ENCODE data around the gene PIM3. TPM values are rescaled to one million over a fixed set of nuclear protein-coding genes. Genes with fewer than 3 reads are reported as not detected.

PIM3 gene
- total RNA-seq, 2 experiments from 2014 or later = 60.1 to 62.3 TPM

DNA sequence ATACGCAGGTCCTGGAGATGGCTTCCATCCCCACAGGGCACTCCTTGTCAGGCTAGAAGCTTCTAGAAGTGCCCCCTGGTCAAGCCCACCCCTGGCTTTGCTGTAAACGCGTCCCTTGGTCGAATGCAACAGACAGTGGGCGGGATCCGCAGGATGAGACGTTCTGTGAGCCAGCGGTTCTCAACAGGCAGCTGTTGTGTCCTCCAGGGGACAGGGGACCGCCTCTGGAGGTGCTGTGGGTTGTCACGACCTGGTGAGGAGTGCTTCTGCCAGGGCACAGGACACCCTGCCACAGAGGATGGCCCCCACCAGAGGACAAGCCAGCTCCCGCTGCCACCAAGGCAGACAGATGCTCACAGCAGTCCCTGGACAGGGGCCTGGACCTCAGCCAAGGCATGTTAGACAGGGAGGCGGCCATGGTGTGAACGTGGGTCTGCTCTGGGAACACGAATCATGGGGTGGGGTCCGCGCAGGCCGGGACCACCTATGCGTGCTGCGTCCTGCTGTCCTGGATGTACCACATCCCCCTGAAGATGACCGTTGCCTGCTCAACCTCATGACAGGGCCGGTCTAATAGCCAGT is 30.5 kb upstream of the PIM3 start:
- CTCF ChIA-PET = interaction anchor here (1.2 to 5.2 kb wide), 7 partner anchors 33 to 150 kb away, joined by 3 to 58 read pairs (median 4); no protein-coding TSS in a partner anchor
- Mint-ChIP-seq H3K27me3 (no peaks in the 10 kb centered on the region), H3K4me1 (peaks cover 56% of the 10 kb centered on the region), H3K9me3 (no peaks in the 10 kb centered on the region), H3K27ac (no peak overlapping the region), H3K36me3 (ENCODE audit: low read depth) (peaks cover 6% of the 10 kb centered on the region), H3K4me3 (no peak overlapping the region)
- POLR2A ChIA-PET = interaction anchor here (1.6 to 2.3 kb wide), 2 partner anchors 101 to 163 kb away, joined by 4 to 21 read pairs; no protein-coding TSS in a partner anchor
- DNase-seq = no peak

DNA sequence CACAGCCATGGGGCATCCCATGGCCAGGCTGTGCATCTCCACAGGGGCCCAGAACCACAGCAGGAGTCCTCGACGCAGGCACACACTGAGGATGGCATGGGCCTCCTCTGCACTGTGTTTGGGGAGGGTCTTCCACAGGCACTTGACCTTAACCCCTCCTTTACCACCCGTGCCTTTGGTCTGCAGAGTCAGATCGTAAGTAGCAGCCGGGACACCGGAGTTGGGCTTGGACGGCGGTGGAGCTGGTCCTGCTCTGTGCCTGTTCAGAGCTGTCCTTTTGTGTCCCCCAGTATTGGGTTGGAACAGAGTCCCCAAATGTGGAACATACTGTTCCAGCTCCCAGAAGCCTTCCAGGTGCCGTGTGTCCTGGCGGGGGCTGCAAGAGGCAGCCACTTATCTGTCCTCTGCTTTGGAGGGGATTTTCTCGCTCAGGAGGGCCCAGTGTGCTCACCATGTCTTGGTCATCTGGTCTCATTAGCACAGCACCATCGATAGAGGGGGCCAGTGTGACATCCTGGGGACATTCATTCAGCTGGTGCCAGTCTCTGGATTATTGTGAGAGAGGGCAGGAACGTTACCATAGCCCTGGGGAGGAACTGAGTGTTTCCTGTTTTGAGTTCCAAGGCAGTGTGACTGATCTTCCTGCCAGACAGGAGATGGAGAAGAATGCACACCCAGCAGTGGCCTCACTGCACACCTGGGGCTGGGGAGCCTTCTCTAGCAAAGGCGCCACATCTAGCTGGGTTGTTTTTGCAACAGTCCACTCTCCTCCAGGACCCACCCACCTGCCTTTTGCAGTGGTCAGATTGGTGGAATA is 29.8 kb upstream of the PIM3 start:
- peak; percentile 58 for DNase-seq
- no peaks in the 10 kb centered on the region for H3K27me3 Mint-ChIP-seq

DNA sequence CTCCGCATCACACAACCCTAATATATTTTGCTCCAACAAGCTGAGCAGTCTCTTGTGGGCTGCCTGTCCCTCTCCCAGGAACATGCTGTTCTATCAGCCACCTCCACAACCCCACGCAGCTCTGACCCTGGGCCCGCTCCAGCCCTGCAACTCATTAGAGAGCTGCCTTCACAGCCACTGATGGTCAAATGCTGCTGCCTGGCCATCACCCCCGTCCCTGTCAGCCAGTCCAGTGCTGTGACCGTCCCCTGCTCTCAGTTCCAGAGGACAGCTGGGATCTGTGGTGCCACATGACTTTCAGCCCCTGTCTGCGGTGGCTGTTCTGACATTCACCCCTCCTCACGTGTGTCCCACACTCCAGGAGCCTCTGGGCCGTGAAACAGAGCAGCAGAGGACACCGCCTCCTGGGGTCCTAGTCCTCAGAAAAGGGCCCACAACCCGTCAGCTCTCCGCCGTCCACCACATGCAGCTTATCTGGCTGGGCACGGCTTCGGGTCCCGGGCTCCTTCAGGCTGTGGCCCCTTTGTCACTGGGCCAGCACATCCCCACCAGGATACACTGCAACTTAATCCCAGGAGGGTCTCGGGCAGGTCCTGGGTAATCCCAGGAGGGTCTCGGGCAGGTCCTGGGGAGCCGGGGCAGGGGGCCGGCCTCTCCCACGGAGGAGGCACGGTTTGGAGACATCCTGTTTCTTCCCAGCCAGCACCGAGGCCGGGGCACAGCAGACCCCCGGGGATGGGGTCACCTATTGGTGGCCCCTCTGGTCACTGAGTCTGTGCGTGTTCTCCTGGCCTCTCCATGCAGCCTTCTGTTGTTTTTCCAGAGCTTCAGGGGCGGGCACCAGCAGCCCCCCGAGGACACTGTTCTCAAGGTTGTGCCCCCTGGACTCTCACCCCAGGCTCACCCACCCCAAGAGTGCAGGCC is 27.1 kb upstream of the PIM3 start:
- H3K4me1 Mint-ChIP-seq = peaks cover 40% of the 10 kb centered on the region
- no peaks in the 10 kb centered on the region for H3K9me3 Mint-ChIP-seq
- H3K4me3 Mint-ChIP-seq = peak overlapping the region; percentile 59
- no peaks in the 10 kb centered on the region for H3K27me3 Mint-ChIP-seq
- no peak for DNase-seq
- ChIA-PET CTCF (interaction anchor here (0.6 to 5.2 kb wide), 5 partner anchors 94 to 309 kb away, joined by 3 to 58 read pairs (median 3); no protein-coding TSS in a partner anchor), POLR2A (interaction anchor here (0.6 to 2.8 kb wide), 14 partner anchors 8 to 257 kb away, joined by 3 to 14 read pairs (median 4); partner anchors contain the start of genes ALG12, CRELD2 and PIM3)
- H3K36me3 Mint-ChIP-seq (ENCODE audit: low read depth) = no peaks in the 10 kb centered on the region
- H3K27ac Mint-ChIP-seq = peak overlapping the region; percentile 77

More for the DNA sequence above, 29.8 kb upstream of the PIM3 start:
- peaks cover 49% of the 10 kb centered on the region for H3K4me1 Mint-ChIP-seq
- no peak overlapping the region for H3K4me3 Mint-ChIP-seq
- ChIA-PET POLR2A (interaction anchor here (0.8 to 2.3 kb wide), 6 partner anchors 13 to 260 kb away, joined by 3 to 21 read pairs (median 4); partner anchors contain the start of genes ALG12, CRELD2 and PIM3), CTCF (interaction anchor here (0.7 to 5.2 kb wide), 11 partner anchors 9 to 163 kb away, joined by 3 to 58 read pairs (median 3); no protein-coding TSS in a partner anchor)
- H3K9me3 Mint-ChIP-seq = no peaks in the 10 kb centered on the region
- H3K27ac Mint-ChIP-seq = peak overlapping the region; percentile 37
- peaks cover 4% of the 10 kb centered on the region for H3K36me3 Mint-ChIP-seq (ENCODE audit: low read depth)

DNA sequence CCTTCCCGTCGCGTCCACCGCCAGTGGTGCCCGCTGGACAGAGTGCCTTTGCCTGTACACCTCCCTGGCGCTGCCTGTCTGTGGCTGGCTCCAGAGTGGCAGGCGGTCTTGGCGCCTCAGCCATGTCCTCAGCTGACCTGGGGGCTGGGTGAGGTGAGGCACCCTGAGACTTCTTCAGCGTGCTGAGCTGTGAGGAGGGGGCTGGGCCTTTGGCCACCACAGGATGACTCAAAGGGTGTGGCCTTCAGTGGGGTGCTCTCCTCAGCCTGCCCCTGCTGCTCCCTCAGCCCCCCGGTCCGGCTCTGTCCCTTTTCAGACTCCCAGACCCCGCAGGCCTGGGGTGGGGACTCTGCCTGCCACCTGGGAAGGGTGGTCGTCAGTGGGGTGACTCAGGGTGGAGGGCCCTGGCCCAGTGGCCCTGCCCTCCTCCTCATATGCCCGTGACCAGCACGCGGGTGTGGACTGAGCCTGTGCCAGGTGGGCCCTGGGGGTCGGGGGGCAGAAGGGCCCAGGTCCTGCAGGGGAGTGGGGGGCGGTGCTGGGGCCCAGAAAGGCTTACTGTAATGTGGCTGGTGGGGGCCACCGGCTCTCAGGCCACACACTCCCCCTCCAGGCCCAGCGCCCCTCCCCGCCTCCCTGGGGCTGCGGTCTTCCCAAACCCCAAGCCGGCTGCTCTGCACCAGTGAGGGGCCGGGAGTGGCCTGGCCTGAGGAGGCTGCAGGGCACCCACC is 26.2 kb upstream of the PIM3 start:
- Mint-ChIP-seq H3K9me3 (no peaks in the 10 kb centered on the region), H3K4me1 (peaks cover 42% of the 10 kb centered on the region), H3K27me3 (no peaks in the 10 kb centered on the region), H3K27ac (peak overlapping the region; percentile 68), H3K4me3 (peak overlapping the region; percentile 59), H3K36me3 (ENCODE audit: low read depth) (no peaks in the 10 kb centered on the region)
- ChIA-PET CTCF (interaction anchor here (0.6 to 5.2 kb wide), 3 partner anchors 96 to 308 kb away, joined by 3 to 58 read pairs (median 3); no protein-coding TSS in a partner anchor), POLR2A (interaction anchor here (0.6 to 2.8 kb wide), 9 partner anchors 9 to 108 kb away, joined by 3 to 14 read pairs (median 3); partner anchors contain the start of gene PIM3)
- peak; percentile 53 for DNase-seq

DNA sequence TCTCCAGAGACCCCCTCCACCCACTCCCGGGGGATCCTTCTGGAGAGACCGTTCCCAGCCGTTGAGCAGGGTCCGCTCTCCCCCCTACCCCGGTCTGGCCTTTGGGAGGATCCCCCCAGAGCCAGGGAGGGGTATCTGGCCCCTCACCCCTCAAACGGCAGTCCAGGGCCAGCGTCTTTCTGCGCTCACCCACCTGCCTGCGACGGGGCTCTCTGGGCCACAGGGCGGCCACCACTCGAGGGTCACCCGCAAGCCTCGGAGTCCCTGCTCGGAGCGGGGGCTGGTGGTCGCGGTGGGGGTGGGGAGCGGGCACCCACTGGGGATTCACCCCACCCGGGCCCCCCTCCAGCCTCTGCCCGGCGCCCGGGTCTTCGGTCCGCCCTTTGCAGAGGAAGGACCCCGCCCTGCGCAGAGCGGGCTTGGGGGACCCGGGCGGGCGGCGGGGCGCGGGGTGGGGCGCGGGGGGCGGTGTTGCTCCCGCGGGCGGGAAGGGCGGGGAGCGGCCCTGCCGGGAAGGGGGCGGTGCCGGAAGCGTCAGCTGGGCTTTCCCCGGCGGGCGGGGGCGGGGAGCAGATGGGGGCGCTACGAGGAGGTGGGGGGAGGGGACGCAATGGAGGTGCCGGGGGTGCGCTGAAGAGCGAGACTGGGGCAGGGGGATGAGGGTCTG is 25.5 kb upstream of the PIM3 start:
- peak overlapping the region; percentile 59 for H3K4me3 Mint-ChIP-seq
- H3K9me3 Mint-ChIP-seq = no peaks in the 10 kb centered on the region
- H3K4me1 Mint-ChIP-seq = peaks cover 44% of the 10 kb centered on the region
- no peaks in the 10 kb centered on the region for H3K36me3 Mint-ChIP-seq (ENCODE audit: low read depth)
- POLR2A ChIA-PET = interaction anchor here (1.0 to 3.2 kb wide), 3 partner anchors 9 to 32 kb away, joined by 5 to 55 read pairs (median 14); partner anchors contain the start of gene PIM3
- CTCF ChIA-PET = no interaction called here
- no peaks in the 10 kb centered on the region for H3K27me3 Mint-ChIP-seq
- peak overlapping the region; percentile 68 for H3K27ac Mint-ChIP-seq
- DNase-seq = peak; percentile 90

DNA sequence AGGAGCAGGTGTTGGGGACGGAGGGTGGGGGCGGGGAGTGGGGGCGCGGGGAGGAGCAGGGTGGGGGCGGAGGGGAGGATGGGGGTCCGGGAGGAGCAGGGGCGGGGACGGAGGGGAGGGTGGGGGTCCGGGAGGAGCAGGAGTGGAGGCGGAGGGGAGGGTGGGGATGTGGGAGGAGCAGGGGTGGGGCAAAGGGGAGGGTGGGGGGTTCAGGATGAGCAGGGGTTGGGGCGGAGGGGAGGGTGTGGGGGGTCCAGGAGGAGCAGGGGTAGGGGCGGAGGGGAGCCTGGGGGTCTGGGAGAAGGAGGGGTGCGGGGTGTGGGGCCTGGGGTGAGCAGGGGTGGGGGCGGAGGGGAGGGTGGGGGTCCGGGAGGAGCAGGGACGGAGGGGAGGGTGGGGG is 25.0 kb upstream of the PIM3 start:
- Mint-ChIP-seq H3K36me3 (ENCODE audit: low read depth) (no peaks in the 10 kb centered on the region), H3K4me1 (peaks cover 41% of the 10 kb centered on the region), H3K27me3 (no peaks in the 10 kb centered on the region), H3K27ac (no peak overlapping the region), H3K4me3 (peak overlapping the region; percentile 59), H3K9me3 (no peaks in the 10 kb centered on the region)
- ChIA-PET POLR2A (interaction anchor here (0.6 to 3.2 kb wide), 18 partner anchors 8 to 309 kb away, joined by 3 to 55 read pairs (median 5); partner anchors contain the start of genes ALG12, CRELD2 and PIM3), CTCF (interaction anchor here (0.6 to 1.7 kb wide), 3 partner anchors 10 to 95 kb away, joined by 3 to 6 read pairs (median 5); no protein-coding TSS in a partner anchor)
- DNase-seq = peak; percentile 47

GRCh38 chr22:49936018-49936972 is 24.3 kb upstream of the PIM3 start:
- peak overlapping the region; percentile 59 for H3K4me3 Mint-ChIP-seq
- no peaks in the 10 kb centered on the region for H3K36me3 Mint-ChIP-seq (ENCODE audit: low read depth)
- ChIA-PET CTCF (interaction anchor here (0.6 to 1.7 kb wide), 5 partner anchors 11 to 146 kb away, joined by 3 to 6 read pairs (median 3); no protein-coding TSS in a partner anchor), POLR2A (interaction anchor here (0.6 to 3.2 kb wide), 17 partner anchors 9 to 308 kb away, joined by 3 to 55 read pairs (median 5); partner anchors contain the start of genes ALG12, CRELD2 and PIM3)
- peak overlapping the region; percentile 79 for H3K27ac Mint-ChIP-seq
- H3K9me3 Mint-ChIP-seq = no peaks in the 10 kb centered on the region
- H3K27me3 Mint-ChIP-seq = no peaks in the 10 kb centered on the region
- peaks cover 38% of the 10 kb centered on the region for H3K4me1 Mint-ChIP-seq
- DNase-seq = peak; percentile 95

GRCh38 chr22:49936973-49937757 is 23.4 kb upstream of the PIM3 start:
- no peaks in the 10 kb centered on the region for H3K36me3 Mint-ChIP-seq (ENCODE audit: low read depth)
- H3K27ac Mint-ChIP-seq = peak overlapping the region; percentile 79
- H3K4me1 Mint-ChIP-seq = peaks cover 34% of the 10 kb centered on the region
- H3K27me3 Mint-ChIP-seq = no peaks in the 10 kb centered on the region
- ChIA-PET CTCF (interaction anchor here (1.7 kb wide), 1 partner anchor 93 kb away, joined by 6 read pairs; no protein-coding TSS in a partner anchor), POLR2A (interaction anchor here (1.1 to 3.2 kb wide), 10 partner anchors 9 to 254 kb away, joined by 3 to 55 read pairs (median 8); partner anchors contain the start of genes ALG12, CRELD2 and PIM3)
- peak overlapping the region; percentile 59 for H3K4me3 Mint-ChIP-seq
- no peak for DNase-seq
- no peaks in the 10 kb centered on the region for H3K9me3 Mint-ChIP-seq

- H3K27me3 Mint-ChIP-seq = no peaks in the 10 kb centered on the region
- H3K4me3 Mint-ChIP-seq = no peak overlapping the region
- CTCF ChIA-PET = no interaction called here
- no peak for DNase-seq
- H3K27ac Mint-ChIP-seq = no peak overlapping the region
- POLR2A ChIA-PET = interaction anchor here (1.4 to 3.2 kb wide), 3 partner anchors 9 to 29 kb away, joined by 5 to 15 read pairs (median 14); partner anchors contain the start of gene PIM3
- no peaks in the 10 kb centered on the region for H3K9me3 Mint-ChIP-seq
- peaks cover 30% of the 10 kb centered on the region for H3K4me1 Mint-ChIP-seq
- no peaks in the 10 kb centered on the region for H3K36me3 Mint-ChIP-seq (ENCODE audit: low read depth)
These were observed 22.6 kb upstream of the PIM3 start for GRCh38 chr22:49937758-49938564.
